Stimulated activated CD4-positive, alpha-beta T cell treated with anti-CD3 and anti-CD28 coated beads, TNF-alpha, amount 100 ng/mL, for 4 hours (primary cell): ENCODE data around the gene CXCR5.

Experiments used
- DNase-seq, 3 experiments: peaks; one replicate each; pipeline ENCODE4 v3.0.0-alpha.2; 2020; ENCODE audit warnings: low read depth in 3 of 3

The CXCR5 gene

GRCh38 chr11:118876286-118876685, 7.4 kb upstream of the CXCR5 start:
- no peak for DNase-seq

GRCh38 chr11:118877487-118878162, 6.1 kb upstream of the CXCR5 start:
- no peak for DNase-seq

GRCh38 chr11:118878163-118878563, 5.5 kb upstream of the CXCR5 start:
- DNase-seq, result no peak

DNA sequence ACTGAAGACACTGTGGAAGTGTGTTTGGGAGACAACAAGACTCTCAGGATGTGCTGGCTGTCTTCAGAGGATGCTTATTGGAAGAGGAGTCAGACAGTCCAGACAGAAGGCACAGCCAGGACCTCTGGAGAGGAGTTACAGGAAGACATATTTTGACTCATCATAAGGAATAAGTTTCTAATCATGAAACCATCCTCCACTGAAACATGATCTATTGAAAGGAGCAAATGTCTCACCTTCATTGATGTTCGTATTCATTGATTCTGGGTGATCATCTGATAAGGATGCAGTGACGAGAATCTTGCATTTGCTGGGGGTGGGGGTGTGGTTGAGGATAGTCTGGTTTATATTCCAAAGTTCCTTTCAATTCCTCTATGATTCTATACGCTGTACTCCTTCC, 2.5 kb upstream of the CXCR5 start:
- no peak for DNase-seq

- no peak for DNase-seq
These were observed 1.2 kb upstream of the CXCR5 start for GRCh38 chr11:118882491-118882890.

GRCh38 chr11:118883004-118883367, 706 bp upstream of the CXCR5 start:
- DNase-seq, result no peak

DNA sequence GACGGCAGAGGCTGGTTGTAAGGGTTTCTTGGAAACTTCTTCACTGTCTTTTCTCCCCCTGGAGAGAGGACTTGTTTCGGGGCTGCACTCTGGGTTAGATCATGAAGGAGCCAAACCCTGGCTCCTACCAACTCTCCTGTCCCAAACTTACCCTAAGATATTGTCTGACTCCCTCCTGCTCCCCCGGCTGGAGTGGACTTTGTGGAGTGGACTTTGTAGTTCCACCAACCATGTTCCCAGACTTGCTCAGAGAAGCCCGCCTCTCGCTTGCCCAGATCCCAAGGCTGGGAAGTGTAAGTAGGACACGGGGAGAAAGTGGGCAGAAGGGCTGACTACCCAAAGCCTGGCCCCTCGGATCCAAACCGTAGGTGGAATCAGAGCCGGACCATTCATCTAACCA, 1.2 kb downstream of the CXCR5 start:
- no peak for DNase-seq

GRCh38 chr11:118885319-118885718, 1.6 kb downstream of the CXCR5 start:
- DNase-seq, result no peak

DNA sequence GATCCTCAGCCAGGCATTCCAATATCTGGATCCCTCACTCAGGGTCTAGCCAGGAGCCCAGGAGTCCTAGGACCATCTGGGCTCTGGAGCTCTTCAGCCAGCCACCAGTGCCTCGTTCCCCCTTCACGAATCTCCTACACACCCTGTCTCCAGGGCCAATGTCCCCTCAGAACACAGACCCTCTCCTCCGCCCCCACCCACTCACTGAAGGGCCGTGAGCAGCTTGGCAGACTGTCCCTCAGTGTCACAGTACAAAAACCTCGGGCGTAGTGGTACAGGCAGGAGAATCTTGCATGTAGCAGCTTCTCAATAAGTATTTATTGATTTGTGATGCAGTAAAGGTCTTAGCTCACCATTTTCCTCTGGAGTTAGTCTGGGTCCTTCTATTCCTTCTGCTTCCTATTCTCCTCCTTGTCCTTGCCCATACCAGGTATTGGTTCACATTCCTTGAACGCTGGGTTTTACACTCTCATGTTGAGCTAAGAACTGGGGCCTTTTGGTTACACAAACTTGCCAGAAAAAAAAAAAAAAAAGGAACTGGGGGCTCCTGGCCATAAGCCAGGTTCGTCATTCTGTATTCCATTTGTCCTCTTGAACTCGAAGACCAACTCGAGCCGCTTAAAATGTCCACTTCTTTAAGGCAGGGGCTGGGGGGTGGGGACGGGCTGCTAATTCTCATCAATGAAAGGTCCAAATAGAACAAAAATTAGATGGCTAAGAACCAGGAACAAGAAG, 2.3 kb downstream of the CXCR5 start:
- no peak for DNase-seq

- no peak for DNase-seq
These were observed 3.0 kb downstream of the CXCR5 start for GRCh38 chr11:118886681-118887111.

DNA sequence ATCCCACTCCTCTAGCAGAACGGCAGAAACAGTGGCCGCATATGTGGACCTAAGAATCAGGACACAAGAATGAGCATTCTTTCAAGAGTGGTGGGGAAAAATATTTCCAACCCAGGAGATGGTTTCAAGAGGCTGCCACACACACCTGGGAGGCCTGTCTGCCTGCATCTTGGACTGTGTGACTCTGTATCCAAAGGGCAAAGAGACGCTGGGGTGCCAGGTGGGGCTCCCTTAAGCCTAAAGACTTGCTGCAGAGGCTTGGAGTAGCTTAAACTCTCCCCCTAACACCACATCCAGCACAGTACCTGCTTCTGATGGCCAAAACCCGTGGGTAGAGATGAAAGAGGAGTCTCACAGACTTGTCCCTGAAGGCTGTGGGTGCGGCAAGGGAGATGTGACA, 3.5 kb downstream of the CXCR5 start:
- DNase-seq, result no peak

- no peak for DNase-seq
These were observed 4.7 kb downstream of the CXCR5 start for GRCh38 chr11:118888398-118888797.

GRCh38 chr11:118889797-118890196, 6.1 kb downstream of the CXCR5 start:
- no peak for DNase-seq

GRCh38 chr11:118892514-118892913, 8.8 kb downstream of the CXCR5 start:
- no peak for DNase-seq

GRCh38 chr11:118892964-118893363, 9.3 kb downstream of the CXCR5 start:
- no peak for DNase-seq

GRCh38 chr11:118893662-118894061, 10.0 kb downstream of the CXCR5 start:
- DNase-seq, result no peak

- DNase-seq, result no peak
These were observed 10.5 kb downstream of the CXCR5 start for GRCh38 chr11:118894192-118894591.

DNA sequence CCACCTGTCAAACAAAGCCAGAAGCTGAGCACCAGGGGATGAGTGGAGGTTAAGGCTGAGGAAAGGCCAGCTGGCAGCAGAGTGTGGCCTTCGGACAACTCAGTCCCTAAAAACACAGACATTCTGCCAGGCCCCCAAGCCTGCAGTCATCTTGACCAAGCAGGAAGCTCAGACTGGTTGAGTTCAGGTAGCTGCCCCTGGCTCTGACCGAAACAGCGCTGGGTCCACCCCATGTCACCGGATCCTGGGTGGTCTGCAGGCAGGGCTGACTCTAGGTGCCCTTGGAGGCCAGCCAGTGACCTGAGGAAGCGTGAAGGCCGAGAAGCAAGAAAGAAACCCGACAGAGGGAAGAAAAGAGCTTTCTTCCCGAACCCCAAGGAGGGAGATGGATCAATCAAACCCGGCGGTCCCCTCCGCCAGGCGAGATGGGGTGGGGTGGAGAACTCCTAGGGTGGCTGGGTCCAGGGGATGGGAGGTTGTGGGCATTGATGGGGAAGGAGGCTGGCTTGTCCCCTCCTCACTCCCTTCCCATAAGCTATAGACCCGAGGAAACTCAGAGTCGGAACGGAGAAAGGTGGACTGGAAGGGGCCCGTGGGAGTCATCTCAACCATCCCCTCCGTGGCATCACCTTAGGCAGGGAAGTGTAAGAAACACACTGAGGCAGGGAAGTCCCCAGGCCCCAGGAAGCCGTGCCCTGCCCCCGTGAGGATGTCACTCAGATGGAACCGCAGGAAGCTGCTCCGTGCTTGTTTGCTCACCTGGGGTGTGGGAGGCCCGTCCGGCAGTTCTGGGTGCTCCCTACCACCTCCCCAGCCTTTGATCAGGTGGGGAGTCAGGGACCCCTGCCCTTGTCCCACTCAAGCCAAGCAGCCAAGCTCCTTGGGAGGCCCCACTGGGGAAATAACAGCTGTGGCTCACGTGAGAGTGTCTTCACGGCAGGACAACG, 11.7 kb downstream of the CXCR5 start:
- DNase-seq, result peak in 1 of 3 experiments; percentile 57

DNA sequence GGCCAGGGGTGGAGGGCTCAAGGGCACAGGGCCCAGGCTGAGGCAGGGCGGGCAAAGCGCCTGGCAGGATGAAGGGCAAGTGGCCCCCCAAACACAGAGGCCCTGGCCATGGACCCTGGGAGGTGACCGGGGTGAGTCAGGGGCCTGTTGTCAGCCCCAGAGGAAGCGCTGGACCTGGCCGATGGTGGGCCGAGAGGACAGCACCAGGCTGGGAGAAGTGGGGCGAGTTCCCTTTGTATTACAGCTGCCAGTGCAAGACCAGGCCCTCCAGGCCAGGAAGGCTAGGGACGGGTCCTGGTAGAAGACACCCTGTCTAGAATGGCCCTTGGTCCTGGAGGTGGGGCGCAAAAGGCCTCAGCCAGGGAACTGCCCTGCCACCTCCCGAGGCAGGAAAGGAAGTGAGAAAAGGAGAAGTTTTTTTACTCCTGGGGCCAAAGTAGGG, 12.8 kb downstream of the CXCR5 start:
- no peak for DNase-seq

DNA sequence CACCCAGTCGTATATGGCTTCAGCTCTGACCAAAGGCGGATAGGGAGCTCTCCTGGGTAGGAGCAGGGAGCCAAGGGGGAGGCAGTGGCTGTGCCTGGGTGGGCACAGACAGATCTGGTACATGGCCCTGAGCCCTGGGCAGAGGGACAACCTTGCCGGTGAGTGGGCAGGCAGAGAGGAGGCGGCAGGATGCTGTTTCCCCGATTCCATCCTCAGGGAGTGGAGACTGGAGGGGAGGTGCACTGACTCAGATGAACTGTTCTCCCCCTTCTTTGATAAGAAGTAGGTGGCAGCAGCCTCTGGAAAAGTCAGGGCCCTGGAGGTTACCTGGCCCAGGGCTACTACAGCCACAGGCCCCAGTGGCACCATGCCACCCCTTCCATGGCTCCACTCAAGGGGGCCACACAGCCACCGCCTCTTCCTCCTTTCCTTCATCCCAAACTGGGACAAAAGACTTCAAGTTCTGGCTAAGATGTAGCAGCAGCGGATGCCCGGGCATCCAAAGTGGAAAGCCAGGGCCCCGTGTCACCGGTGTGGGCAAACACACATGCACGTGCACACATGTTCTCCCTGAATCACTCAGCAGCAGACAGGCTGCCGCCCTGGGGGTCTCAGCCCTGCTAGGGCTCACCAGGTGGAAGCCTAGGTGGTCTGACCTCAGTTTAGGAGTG, 13.4 kb downstream of the CXCR5 start:
- no peak for DNase-seq

GRCh38 chr11:118897721-118898310, 14.1 kb downstream of the CXCR5 start:
- DNase-seq, result no peak
